ENCODE data around the gene PRXL2C.
"Not testable (repeated sequence)": the region's sequence is repeated elsewhere in the genome, so short reads cannot be mapped to it uniquely, and the experiment has no call there.

PRXL2C gene

DNA sequence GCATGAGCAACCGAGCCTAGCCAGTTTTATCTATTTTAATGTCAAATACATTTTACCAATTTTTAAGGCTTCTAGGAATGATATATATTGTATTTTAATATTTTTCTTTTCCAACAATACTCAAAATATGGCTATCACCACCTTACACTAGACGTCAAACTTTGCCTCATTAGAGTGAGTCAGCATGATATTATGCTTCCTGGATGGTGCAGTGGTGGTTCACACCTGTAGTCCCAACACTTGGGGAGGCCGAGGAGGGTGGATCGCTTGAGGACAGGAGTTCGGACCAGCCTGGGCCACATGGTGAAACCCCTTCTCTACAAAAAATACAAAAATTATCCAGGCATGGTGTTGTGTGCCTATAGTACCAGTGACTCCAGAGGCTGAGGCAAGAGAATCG lies 28.2 kb downstream of the PRXL2C start:
- Mint-ChIP-seq H3K4me1 (peaks cover 0 to 5% of the 10 kb centered on the region in 2 donors), H3K27me3 (peaks cover 33 to 43% of the 10 kb centered on the region in 2 donors), H3K4me3 (no peak overlapping the region), H3K36me3 (no peaks in the 10 kb centered on the region), H3K9me3 (no peaks in the 10 kb centered on the region), H3K27ac (no peak overlapping the region)
- ATAC-seq (replicated peaks) (no peak), DNase-seq (no peak)

DNA sequence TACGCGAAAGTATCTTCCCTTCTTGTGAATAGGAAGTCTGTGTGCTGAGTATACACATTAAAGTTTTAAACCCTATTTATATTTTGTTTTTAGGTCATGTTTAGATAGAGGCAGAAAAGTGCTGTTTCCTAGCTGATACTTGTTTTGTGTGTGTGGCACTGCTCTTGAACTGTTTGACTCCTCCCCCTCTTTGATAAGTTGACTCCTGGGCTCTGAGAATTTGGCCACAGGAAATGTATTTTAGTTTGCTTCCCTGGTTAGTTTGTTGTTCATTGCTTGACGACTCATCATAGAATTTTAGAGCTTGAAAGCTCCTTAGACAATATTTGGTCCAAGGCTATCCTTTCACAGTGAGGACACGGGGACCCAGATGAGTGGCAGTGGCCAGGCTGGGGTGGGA lies 33.5 kb downstream of the PRXL2C start:
- Mint-ChIP-seq H3K9me3 (no peaks in the 10 kb centered on the region), H3K4me3 (no peak overlapping the region), H3K27me3 (peaks cover 44 to 61% of the 10 kb centered on the region in 2 donors), H3K27ac (no peak overlapping the region), H3K36me3 (no peaks in the 10 kb centered on the region), H3K4me1 (peaks cover 3 to 6% of the 10 kb centered on the region in 2 donors)
- ATAC-seq (replicated peaks) (no peak), DNase-seq (no peak)

DNA sequence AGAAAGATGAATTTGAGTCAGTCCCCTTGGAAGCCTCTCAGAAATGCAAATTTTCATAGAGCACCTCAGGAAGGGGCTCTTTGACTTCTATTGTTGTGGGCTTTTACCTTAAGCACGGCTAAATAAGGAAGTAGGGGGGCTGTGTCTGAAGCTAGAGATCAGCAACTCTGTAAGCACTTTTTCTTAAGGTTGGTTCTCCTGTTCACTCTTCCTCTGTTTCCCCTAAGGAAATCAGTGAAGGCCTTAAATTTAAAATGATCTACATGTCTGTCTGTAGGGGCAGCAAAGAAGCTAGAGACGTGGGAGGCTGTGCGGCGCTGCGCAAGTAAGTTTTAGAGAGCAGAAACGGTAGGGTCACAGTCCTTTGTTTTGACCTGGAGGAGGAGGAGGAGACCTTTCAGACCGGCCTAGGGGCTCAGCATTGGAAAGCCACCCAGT lies 34.3 kb downstream of the PRXL2C start:
- DNase-seq (no peak), ATAC-seq (replicated peaks) (no peak)
- no peak overlapping the region for H3K4me3 Mint-ChIP-seq
- H3K4me1 Mint-ChIP-seq = peaks cover 3 to 6% of the 10 kb centered on the region in 2 donors
- H3K27me3 Mint-ChIP-seq = peaks cover 42 to 62% of the 10 kb centered on the region in 2 donors
- H3K36me3 Mint-ChIP-seq = no peaks in the 10 kb centered on the region
- no peak overlapping the region for H3K27ac Mint-ChIP-seq
- H3K9me3 Mint-ChIP-seq = no peaks in the 10 kb centered on the region

DNA sequence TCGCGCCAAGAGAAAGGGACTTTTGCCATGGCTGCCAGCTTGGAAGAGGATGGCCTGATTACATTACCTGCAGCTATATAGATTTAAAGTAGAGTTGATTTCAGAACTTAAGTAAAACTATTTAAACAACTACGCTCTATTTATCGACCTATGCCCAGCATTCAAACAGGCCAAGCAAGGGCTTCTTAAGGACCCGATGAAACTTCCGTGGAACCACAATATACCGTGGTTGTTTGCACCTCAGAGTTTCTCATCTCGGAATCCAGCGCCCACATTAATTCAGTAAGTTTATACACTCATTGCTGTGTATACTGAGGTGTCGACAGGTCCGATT lies 35.0 kb downstream of the PRXL2C start:
- Mint-ChIP-seq H3K4me1 (peaks cover 3 to 6% of the 10 kb centered on the region in 2 donors), H3K27ac (no peak overlapping the region), H3K27me3 (peaks cover 39 to 62% of the 10 kb centered on the region in 2 donors), H3K4me3 (peak overlapping the region; percentile 69 to 74), H3K36me3 (no peaks in the 10 kb centered on the region), H3K9me3 (no peaks in the 10 kb centered on the region)
- DNase-seq (no peak), ATAC-seq (replicated peaks) (no peak)

DNA sequence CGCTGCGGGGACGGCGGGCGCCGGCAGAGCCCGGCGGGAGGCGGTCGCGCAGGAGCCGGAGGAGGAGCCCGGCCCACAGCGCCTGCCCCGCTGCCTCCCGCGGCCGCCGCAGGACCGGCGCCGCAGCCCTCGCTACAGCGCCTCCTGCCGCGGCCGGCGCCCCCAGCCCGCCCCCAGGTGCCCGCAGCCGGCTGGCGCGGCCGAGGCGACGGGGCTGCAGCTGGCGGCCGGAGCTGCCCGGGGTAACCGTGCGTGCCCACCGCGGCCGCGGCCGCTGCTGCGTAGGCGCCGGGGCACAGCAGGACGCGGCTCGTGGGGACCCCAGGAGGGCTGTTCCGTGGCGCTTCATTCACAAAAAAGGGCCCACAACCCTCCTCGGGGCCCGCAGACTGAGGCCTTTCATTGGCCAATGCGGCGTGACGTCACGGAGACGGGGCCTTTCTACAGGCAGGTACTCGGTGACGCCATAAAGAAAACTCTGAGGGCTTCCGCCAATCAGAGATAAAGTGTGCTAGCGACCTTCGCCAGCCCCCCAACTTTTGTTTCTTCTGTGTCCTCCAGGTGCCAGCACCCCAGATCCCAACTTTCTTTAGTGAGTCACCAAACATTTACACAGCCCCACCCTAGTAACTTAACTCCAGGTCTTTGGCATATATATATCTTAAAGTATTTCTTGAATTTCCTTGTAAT lies 35.5 kb downstream of the PRXL2C start, which contains the start of gene CDC14B:
TSS of gene CDC14B (minus strand) at position 353 of the 690 bp plus-strand sequence. CDS start 465 bp downstream, outside the sequence.
- H3K4me1 Mint-ChIP-seq = peaks cover 3 to 6% of the 10 kb centered on the region in 2 donors
- H3K27ac Mint-ChIP-seq = peak within 1 kb of the TSS; percentile 31
- DNase-seq = peak; percentile 65
- ATAC-seq (replicated peaks) = peak; percentile 79 to 82
- no peaks in the 10 kb centered on the region for H3K36me3 Mint-ChIP-seq
- H3K9me3 Mint-ChIP-seq = no peaks in the 10 kb centered on the region
- H3K27me3 Mint-ChIP-seq = peaks cover 37 to 65% of the 10 kb centered on the region in 2 donors
- peak within 1 kb of the TSS; percentile 74 to 77 for H3K4me3 Mint-ChIP-seq

- DNase-seq (no peak), ATAC-seq (replicated peaks) (no peak)
- H3K27me3 Mint-ChIP-seq = peaks cover 34 to 62% of the 10 kb centered on the region in 2 donors
- no peaks in the 10 kb centered on the region for H3K36me3 Mint-ChIP-seq
- H3K4me3 Mint-ChIP-seq = no peak overlapping the region
- H3K9me3 Mint-ChIP-seq = no peaks in the 10 kb centered on the region
- H3K4me1 Mint-ChIP-seq = peaks cover 3 to 6% of the 10 kb centered on the region in 2 donors
- H3K27ac Mint-ChIP-seq = no peak overlapping the region
Measured at GRCh38 chr9:96619124-96619465, 36.0 kb downstream of the PRXL2C start.

DNA sequence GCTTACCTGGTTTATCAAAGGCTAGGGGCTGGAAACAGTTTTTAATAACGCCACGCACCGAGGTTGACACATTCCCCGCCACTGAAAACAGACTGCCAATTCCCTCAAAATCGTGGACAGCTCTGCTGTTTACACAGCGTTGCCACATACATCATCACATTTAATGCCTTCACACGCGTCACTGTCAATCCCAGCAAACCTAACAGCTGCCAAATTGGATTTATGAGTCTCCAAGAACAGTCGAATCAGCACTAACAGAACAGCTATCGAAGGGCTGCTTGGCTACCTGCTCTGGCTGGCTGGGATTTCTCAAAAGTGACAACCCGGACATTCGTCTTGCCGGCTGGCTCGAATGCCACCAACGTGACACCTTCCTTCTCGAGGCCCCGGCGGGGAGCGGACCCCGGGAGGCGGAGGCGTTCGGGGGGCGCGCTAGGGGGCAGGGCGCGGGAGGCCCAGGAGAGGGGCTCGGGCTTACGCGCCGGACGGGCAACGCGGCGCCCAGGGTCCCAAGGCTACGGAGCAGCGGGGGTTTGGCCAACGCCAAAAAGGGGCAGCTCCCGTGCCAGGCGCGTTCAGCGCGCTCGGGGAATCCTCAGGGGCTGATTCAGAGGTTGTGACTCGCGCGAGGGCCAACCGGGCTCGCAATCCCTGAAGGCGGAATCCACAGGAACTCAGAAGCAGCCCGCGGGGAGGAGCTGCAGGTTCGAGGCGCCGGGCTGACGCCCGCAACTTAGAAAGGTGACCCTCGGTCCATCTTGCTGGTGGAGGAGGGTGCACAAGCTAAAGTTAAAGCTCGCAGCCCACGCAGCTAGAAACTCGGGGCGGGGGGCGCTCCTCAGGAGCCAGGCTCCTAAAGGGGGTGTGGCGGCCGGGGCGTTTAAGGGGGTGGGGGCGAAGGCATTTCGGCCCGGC lies 36.7 kb downstream of the PRXL2C start:
- Mint-ChIP-seq H3K27me3 (peaks cover 34 to 62% of the 10 kb centered on the region in 2 donors), H3K36me3 (no peaks in the 10 kb centered on the region), H3K4me1 (peaks cover 3 to 6% of the 10 kb centered on the region in 2 donors), H3K27ac (no peak overlapping the region), H3K9me3 (no peaks in the 10 kb centered on the region), H3K4me3 (peak overlapping the region; percentile 74 to 77)
- ATAC-seq (replicated peaks) (no peak), DNase-seq (no peak)

- Mint-ChIP-seq H3K4me3 (no peak overlapping the region), H3K36me3 (no peaks in the 10 kb centered on the region), H3K4me1 (peaks cover 3 to 6% of the 10 kb centered on the region in 2 donors), H3K27ac (no peak overlapping the region), H3K9me3 (no peaks in the 10 kb centered on the region), H3K27me3 (peaks cover 38 to 68% of the 10 kb centered on the region in 2 donors)
- DNase-seq = no peak
- ATAC-seq (replicated peaks) = no peak
Measured at GRCh38 chr9:96617439-96618185, 37.5 kb downstream of the PRXL2C start.

DNA sequence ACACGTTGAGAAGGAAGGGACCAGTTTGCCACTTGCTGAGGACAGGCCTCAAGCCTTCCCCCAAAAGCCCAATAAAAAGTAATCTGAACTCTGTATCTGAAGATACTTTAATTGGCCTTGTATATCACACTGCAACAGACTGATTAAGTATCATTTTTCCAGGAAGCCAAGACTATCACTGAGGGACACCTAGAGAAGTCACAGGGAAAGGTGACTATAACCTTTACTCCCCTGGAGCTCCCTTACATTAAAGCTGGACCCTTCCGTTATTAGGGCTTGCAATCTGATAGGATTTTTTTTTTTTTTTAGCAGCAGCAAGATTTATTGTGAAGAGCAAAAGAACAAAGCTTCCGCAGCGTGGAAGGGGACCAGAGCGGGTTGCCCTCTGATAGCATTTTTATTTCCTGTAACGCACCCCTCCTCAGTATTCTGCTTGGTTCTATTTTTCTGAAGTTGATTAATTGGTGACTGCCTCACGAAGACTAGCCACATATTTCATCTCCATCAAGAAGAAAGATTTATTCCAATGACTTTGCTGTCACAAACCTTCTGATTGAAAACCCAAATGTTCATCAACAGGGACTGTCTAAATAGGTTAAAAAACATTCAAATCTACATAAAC lies 38.2 kb downstream of the PRXL2C start:
- H3K9me3 Mint-ChIP-seq = no peaks in the 10 kb centered on the region
- peaks cover 3 to 6% of the 10 kb centered on the region in 2 donors for H3K4me1 Mint-ChIP-seq
- H3K27me3 Mint-ChIP-seq = peaks cover 41 to 70% of the 10 kb centered on the region in 2 donors
- no peaks in the 10 kb centered on the region for H3K36me3 Mint-ChIP-seq
- no peak overlapping the region for H3K4me3 Mint-ChIP-seq
- no peak for DNase-seq
- no peak overlapping the region for H3K27ac Mint-ChIP-seq
- ATAC-seq (replicated peaks) = no peak

- DNase-seq = no peak
- Mint-ChIP-seq H3K27ac (no peak overlapping the region), H3K4me1 (no peaks in the 10 kb centered on the region), H3K27me3 (peaks cover 39 to 70% of the 10 kb centered on the region in 2 donors), H3K36me3 (no peaks in the 10 kb centered on the region), H3K9me3 (no peaks in the 10 kb centered on the region), H3K4me3 (no peak overlapping the region)
- ATAC-seq (replicated peaks) = no peak
Measured at GRCh38 chr9:96615411-96615810, 39.7 kb downstream of the PRXL2C start.

DNA sequence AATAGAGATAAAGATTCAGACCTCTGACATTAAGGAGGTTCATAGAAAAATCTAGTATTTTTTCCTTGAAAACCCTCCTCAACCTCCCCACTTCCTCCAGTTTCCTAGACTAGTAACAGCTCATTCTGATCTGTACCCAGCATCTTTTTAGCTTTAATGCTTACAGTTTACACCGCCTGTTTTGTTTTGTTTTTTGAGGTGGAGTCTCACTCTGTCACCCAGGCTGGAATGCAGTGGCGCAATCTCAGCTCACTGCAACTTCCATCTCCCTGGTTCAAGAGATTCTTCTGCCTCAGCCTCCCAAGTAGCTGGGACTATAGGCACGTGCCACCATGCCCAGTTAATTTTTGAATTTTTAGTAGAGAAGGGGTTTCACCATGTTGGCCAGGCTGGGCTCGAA lies 40.5 kb downstream of the PRXL2C start:
- H3K27ac Mint-ChIP-seq; DNase-seq; H3K9me3 Mint-ChIP-seq; ATAC-seq (replicated peaks); H3K4me3 Mint-ChIP-seq; H3K4me1 Mint-ChIP-seq; H3K36me3 Mint-ChIP-seq: not testable (repeated sequence)
- peaks cover 37 to 66% of the 10 kb centered on the region in 2 donors for H3K27me3 Mint-ChIP-seq

- Mint-ChIP-seq H3K27me3 (peaks cover 30 to 67% of the 10 kb centered on the region in 2 donors), H3K9me3 (no peaks in the 10 kb centered on the region), H3K27ac (no peak overlapping the region), H3K4me1 (no peaks in the 10 kb centered on the region), H3K4me3 (no peak overlapping the region), H3K36me3 (no peaks in the 10 kb centered on the region)
- DNase-seq = no peak
- no peak for ATAC-seq (replicated peaks)
Measured at GRCh38 chr9:96612966-96613589, 42.0 kb downstream of the PRXL2C start.

DNA sequence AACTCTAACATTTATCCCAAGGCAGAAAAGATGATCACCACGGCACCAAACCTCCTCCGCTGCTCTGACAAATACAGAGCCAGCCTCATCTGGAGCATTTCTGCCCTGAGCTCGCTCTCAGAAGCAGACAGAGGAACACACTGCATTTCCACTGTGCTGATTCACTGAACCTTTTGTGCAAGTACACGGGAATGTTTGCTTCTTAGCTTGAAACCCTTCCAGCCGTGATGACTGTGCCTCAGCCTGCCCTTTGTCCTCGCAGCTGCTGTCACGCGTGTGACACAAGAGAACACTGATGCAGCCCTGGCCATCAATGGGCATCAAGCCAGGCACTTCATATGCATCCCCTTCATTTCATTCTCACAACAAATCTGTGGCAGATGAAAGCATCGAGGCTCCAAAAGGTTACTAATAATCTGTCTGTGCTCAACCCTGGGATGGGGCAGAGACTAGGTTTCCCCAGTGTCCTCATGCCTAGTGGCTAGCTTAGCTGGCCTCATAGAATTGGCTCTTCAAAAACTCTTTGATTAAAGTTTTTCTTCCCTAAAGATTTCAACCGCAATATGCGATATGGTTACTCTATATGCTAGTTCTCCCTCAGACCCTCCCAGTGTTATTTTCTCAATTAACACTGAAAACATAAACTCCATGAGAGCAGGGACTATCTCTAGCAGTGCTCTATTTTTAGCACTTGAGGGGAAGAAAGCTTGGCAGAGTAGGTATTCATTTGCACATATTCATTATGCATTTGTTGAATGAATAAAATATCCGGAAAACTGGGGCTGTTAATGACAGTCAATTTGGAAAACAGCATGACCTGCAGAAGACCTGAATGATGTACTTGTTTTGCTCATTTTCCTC lies 42.8 kb downstream of the PRXL2C start:
- DNase-seq (no peak), ATAC-seq (replicated peaks) (no peak)
- Mint-ChIP-seq H3K27ac (no peak overlapping the region), H3K9me3 (no peaks in the 10 kb centered on the region), H3K4me3 (no peak overlapping the region), H3K4me1 (no peaks in the 10 kb centered on the region), H3K27me3 (peaks cover 29 to 65% of the 10 kb centered on the region in 2 donors), H3K36me3 (no peaks in the 10 kb centered on the region)

Data from stimulated activated naive B cell treated with anti-CD40 and anti-IgM and Interleukin-4, amounts not matched to agents 10 μg/mL and 1 μg/mL and 100 μg/mL, for 72 hours (primary cell).